Measurements from ENCODE around the gene ALDH1L2. TPM values are rescaled to one million over a fixed set of nuclear protein-coding genes. Genes with fewer than 3 reads are reported as not detected.

The ALDH1L2 gene
- total and polyA plus RNA-seq, 4 donors: 0.03 to 0.25 (median 0.15) TPM

DNA sequence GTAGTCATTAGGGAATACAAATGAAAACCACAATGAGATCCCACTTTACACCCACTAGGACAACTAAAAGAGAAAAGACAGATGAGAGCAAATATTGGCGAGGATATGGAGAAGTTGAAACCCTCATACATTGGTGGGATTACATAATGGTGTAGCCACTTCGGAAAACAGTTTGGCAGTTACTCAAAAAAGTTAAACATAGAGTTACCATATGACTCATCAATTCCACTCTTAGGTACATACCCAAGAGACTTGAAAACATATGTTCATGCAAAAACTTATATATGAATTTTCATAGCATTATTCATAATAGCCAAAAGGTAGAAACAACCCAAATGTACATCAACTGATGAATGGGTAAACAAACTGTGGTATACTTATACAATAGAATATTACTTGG lies 27.1 kb downstream of the ALDH1L2 start:
- peaks cover 0 to 8% (median 1%) of the 10 kb centered on the region in 4 donors for H3K4me1 ChIP-seq (ENCODE audit: control insufficient read depth in 4 of 4, insufficient read depth in 4 of 4, low read length in 3 of 4)
- DNase-seq (ENCODE audit: low spot score): no peak
- TF ChIP-seq HNF4A (conservative IDR thresholded peaks at IDR 0.05): no peak
- no peak for TF ChIP-seq GABPA (IDR thresholded peaks at IDR 0.05 in 1 of 2, conservative IDR thresholded peaks at IDR 0.05 in 1 of 2)
- TF ChIP-seq RAD21 (IDR thresholded peaks at IDR 0.05): no peak
- TF ChIP-seq, protein P1, sequence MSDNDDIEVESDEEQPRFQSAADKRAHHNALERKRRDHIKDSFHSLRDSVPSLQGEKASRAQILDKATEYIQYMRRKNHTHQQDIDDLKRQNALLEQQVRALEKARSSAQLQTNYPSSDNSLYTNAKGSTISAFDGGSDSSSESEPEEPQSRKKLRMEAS (IDR thresholded peaks at IDR 0.05): no peak
- TF ChIP-seq FOXA2 (IDR thresholded peaks at IDR 0.05): no peak
- no peak for TF ChIP-seq TAF1 (conservative IDR thresholded peaks at IDR 0.05)
- no peak for TF ChIP-seq SP1 (IDR thresholded peaks at IDR 0.05)
- TF ChIP-seq FOXA1 (IDR thresholded peaks at IDR 0.05): no peak
- TF ChIP-seq, protein P2, sequence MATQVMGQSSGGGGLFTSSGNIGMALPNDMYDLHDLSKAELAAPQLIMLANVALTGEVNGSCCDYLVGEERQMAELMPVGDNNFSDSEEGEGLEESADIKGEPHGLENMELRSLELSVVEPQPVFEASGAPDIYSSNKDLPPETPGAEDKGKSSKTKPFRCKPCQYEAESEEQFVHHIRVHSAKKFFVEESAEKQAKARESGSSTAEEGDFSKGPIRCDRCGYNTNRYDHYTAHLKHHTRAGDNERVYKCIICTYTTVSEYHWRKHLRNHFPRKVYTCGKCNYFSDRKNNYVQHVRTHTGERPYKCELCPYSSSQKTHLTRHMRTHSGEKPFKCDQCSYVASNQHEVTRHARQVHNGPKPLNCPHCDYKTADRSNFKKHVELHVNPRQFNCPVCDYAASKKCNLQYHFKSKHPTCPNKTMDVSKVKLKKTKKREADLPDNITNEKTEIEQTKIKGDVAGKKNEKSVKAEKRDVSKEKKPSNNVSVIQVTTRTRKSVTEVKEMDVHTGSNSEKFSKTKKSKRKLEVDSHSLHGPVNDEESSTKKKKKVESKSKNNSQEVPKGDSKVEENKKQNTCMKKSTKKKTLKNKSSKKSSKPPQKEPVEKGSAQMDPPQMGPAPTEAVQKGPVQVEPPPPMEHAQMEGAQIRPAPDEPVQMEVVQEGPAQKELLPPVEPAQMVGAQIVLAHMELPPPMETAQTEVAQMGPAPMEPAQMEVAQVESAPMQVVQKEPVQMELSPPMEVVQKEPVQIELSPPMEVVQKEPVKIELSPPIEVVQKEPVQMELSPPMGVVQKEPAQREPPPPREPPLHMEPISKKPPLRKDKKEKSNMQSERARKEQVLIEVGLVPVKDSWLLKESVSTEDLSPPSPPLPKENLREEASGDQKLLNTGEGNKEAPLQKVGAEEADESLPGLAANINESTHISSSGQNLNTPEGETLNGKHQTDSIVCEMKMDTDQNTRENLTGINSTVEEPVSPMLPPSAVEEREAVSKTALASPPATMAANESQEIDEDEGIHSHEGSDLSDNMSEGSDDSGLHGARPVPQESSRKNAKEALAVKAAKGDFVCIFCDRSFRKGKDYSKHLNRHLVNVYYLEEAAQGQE (IDR thresholded peaks at IDR 0.05): no peak
- TF ChIP-seq, protein P3, sequence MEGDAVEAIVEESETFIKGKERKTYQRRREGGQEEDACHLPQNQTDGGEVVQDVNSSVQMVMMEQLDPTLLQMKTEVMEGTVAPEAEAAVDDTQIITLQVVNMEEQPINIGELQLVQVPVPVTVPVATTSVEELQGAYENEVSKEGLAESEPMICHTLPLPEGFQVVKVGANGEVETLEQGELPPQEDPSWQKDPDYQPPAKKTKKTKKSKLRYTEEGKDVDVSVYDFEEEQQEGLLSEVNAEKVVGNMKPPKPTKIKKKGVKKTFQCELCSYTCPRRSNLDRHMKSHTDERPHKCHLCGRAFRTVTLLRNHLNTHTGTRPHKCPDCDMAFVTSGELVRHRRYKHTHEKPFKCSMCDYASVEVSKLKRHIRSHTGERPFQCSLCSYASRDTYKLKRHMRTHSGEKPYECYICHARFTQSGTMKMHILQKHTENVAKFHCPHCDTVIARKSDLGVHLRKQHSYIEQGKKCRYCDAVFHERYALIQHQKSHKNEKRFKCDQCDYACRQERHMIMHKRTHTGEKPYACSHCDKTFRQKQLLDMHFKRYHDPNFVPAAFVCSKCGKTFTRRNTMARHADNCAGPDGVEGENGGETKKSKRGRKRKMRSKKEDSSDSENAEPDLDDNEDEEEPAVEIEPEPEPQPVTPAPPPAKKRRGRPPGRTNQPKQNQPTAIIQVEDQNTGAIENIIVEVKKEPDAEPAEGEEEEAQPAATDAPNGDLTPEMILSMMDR (IDR thresholded peaks at IDR 0.05; ENCODE audit: low read depth, low read length, missing input control): no peak
- TF ChIP-seq, protein P4, sequence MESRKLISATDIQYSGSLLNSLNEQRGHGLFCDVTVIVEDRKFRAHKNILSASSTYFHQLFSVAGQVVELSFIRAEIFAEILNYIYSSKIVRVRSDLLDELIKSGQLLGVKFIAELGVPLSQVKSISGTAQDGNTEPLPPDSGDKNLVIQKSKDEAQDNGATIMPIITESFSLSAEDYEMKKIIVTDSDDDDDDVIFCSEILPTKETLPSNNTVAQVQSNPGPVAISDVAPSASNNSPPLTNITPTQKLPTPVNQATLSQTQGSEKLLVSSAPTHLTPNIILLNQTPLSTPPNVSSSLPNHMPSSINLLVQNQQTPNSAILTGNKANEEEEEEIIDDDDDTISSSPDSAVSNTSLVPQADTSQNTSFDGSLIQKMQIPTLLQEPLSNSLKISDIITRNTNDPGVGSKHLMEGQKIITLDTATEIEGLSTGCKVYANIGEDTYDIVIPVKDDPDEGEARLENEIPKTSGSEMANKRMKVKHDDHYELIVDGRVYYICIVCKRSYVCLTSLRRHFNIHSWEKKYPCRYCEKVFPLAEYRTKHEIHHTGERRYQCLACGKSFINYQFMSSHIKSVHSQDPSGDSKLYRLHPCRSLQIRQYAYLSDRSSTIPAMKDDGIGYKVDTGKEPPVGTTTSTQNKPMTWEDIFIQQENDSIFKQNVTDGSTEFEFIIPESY (IDR thresholded peaks at IDR 0.05): no peak
- no peak for TF ChIP-seq EGR1 (IDR thresholded peaks at IDR 0.05; ENCODE audit: low read depth in 2 of 2)
- TF ChIP-seq, protein P5, sequence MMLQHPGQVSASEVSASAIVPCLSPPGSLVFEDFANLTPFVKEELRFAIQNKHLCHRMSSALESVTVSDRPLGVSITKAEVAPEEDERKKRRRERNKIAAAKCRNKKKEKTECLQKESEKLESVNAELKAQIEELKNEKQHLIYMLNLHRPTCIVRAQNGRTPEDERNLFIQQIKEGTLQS (IDR thresholded peaks at IDR 0.05): no peak
- TF ChIP-seq YY1 (IDR thresholded peaks at IDR 0.05): no peak
- no peak for TF ChIP-seq HNF4G (IDR thresholded peaks at IDR 0.05)
- TF ChIP-seq RXRA (IDR thresholded peaks at IDR 0.05): no peak
- no peak for TF ChIP-seq JUND (IDR thresholded peaks at IDR 0.05)
- TF ChIP-seq NR2F2 (IDR thresholded peaks at IDR 0.05): no peak
- H3K9me3 ChIP-seq (ENCODE audit: control insufficient read depth in 4 of 4, low read length in 3 of 4): peaks cover 0 to 3% (median 0%) of the 10 kb centered on the region in 4 donors
- H3K36me3 ChIP-seq (ENCODE audit: control insufficient read depth in 4 of 4, insufficient read depth in 3 of 4, low read depth in 1 of 4, low read length in 3 of 4): no peaks in the 10 kb centered on the region
- 83% methylated on average over 2 of the region's 2 CpGs for WGBS
- no peak overlapping the region for H3K9ac ChIP-seq (ENCODE audit: low read depth in 1 of 2, low read length in 2 of 2)
- H3K27me3 ChIP-seq (ENCODE audit: control insufficient read depth in 4 of 4, insufficient read depth in 4 of 4, low read length in 3 of 4): no peaks in the 10 kb centered on the region
- H3K4me3 ChIP-seq (ENCODE audit: low read depth in 1 of 3, low read length in 3 of 3): no peak overlapping the region
- no peak overlapping the region for H3K27ac ChIP-seq (ENCODE audit: low read depth in 1 of 2, low read length in 2 of 2)
